IMR-90 (cell line): ENCODE results near the gene TMEM54. TPM values are rescaled to one million over a fixed set of nuclear protein-coding genes. Genes with fewer than 3 reads are reported as not detected.

Experiments
- ATAC-seq: fragments of 200-7000 bp; cut with Tn5 transposase; 2 replicates; pipeline ENCODE4 v1.9.1; 2020; ENCODE audit warnings: low read depth, mild to moderate bottlenecking, moderate library complexity
- BruUV-seq: library from RNA; stranded (reverse); fragments of 400-500 nt; replicated peaks from 2 replicates; lab custom pipeline; 2021; lab: Mats Ljungman, UMichigan
- CTCF ChIA-PET: fragments of 300-600 bp; formaldehyde crosslinking; extraction: SDS; loops from one replicate; lab custom pipeline; 2021; ENCODE audit warnings: antibody characterized with exemption; lab: Yijun Ruan, JAX
- POLR2A ChIA-PET: fragments of 300-600 bp; sonication (Branson Sonifier 250); formaldehyde crosslinking; loops from one replicate; lab custom pipeline; 2022; ENCODE audit warnings: antibody characterized with exemption; ENCODE audit not compliant: unreplicated experiment; lab: Charles Lee
- DNase-seq: peaks from one replicate; pipeline ENCODE4 v3.0.0; 2013
- H2AFZ ChIP-seq: replicated peaks from 2 replicates; pipeline ENCODE3; 2013; ENCODE audit warnings: low read length, mild to moderate bottlenecking; ENCODE audit not compliant: poor library complexity
- H2AK5ac ChIP-seq: 2 replicates; pipeline ENCODE4 v1.6.1; 2013; ENCODE audit warnings: low read depth, low read length, inconsistent platforms
- H2AK9ac ChIP-seq: replicated peaks from 2 replicates; pipeline ENCODE3; 2013; ENCODE audit warnings: mild to moderate bottlenecking, low read depth, low read length, moderate library complexity; ENCODE audit not compliant: poor library complexity
- H2BK120ac ChIP-seq: 2 replicates; pipeline ENCODE4 v1.6.1; 2013; ENCODE audit warnings: low read depth, low read length, inconsistent platforms
- H2BK15ac ChIP-seq: 3 replicates; pipeline ENCODE4 v1.6.1; 2013; ENCODE audit warnings: low read depth, low read length, inconsistent platforms
- H2BK20ac ChIP-seq: 2 replicates; pipeline ENCODE4 v1.6.1; 2013; ENCODE audit warnings: low read depth, mild to moderate bottlenecking, inconsistent platforms, low read length, moderate library complexity
- H2BK5ac ChIP-seq: 2 replicates; pipeline ENCODE4 v1.6.1; 2013; ENCODE audit warnings: mild to moderate bottlenecking, low read depth, low read length, inconsistent platforms; ENCODE audit not compliant: poor library complexity, severe bottlenecking
- H3K14ac ChIP-seq: replicated peaks from 2 replicates; pipeline ENCODE4 v1.6.1; 2013; ENCODE audit warnings: low read depth, low read length, inconsistent platforms
- H3K18ac ChIP-seq: 2 replicates; pipeline ENCODE4 v1.6.1; 2013; ENCODE audit warnings: low read depth, low read length, control low read depth
- H3K23ac ChIP-seq: 2 replicates; pipeline ENCODE4 v1.6.1; 2013; ENCODE audit warnings: low read depth, low read length, inconsistent platforms
- H3K27ac ChIP-seq: 2 replicates; pipeline ENCODE4 v1.5.1; 2013; ENCODE audit warnings: mild to moderate bottlenecking, control low read depth, low read length; ENCODE audit not compliant: insufficient read depth
- H3K27me3 ChIP-seq: 2 replicates; pipeline ENCODE4 v1.6.1; 2013; ENCODE audit warnings: low read length; ENCODE audit not compliant: control insufficient read depth, insufficient read depth
- H3K36me3 ChIP-seq: 2 replicates; pipeline ENCODE4 v1.6.1; 2013; ENCODE audit warnings: low read length, mixed read lengths; ENCODE audit not compliant: control insufficient read depth, insufficient read depth
- H3K4ac ChIP-seq: 2 replicates; pipeline ENCODE4 v1.6.1; 2013; ENCODE audit warnings: low read depth, low read length, inconsistent platforms
- H3K4me1 ChIP-seq: 2 replicates; pipeline ENCODE4 v1.6.1; 2013; ENCODE audit warnings: low read length, mixed read lengths; ENCODE audit not compliant: control insufficient read depth, insufficient read depth
- H3K4me2 ChIP-seq: 2 replicates; pipeline ENCODE4 v1.6.1; 2013; ENCODE audit warnings: low read depth, mild to moderate bottlenecking, control low read depth, low read length, moderate library complexity
- H3K4me3 ChIP-seq: 2 replicates; pipeline ENCODE4 v1.5.1; 2013; ENCODE audit warnings: low read depth, mild to moderate bottlenecking, control low read depth, low read length, moderate library complexity; ENCODE audit not compliant: insufficient read depth
- H3K56ac ChIP-seq: 2 replicates; pipeline ENCODE4 v1.6.1; 2013; ENCODE audit warnings: low read length, inconsistent platforms; ENCODE audit not compliant: insufficient read depth; ENCODE audit errors: extremely low read depth
- H3K79me1 ChIP-seq, 2 experiments: 2 replicates each; pipeline ENCODE4 v1.6.1; 2013; ENCODE audit warnings: low read length in 2 of 2, inconsistent platforms in 1 of 2, low read depth in 1 of 2
- H3K9ac ChIP-seq: 2 replicates; pipeline ENCODE4 v1.6.1; 2013; ENCODE audit warnings: low read depth, low read length, control low read depth
- H3K9me1 ChIP-seq: 2 replicates; pipeline ENCODE4 v1.6.1; 2013; ENCODE audit warnings: low read length, inconsistent platforms; ENCODE audit not compliant: insufficient read depth
- H3K9me3 ChIP-seq: 2 replicates; pipeline ENCODE4 v1.6.1; 2013; ENCODE audit warnings: low read length; ENCODE audit not compliant: control insufficient read depth, insufficient read depth
- H4K20me1 ChIP-seq: 2 replicates; pipeline ENCODE4 v1.6.1; 2013; ENCODE audit warnings: low read length, inconsistent platforms; ENCODE audit not compliant: insufficient read depth
- H4K5ac ChIP-seq: 2 replicates; pipeline ENCODE4 v1.6.1; 2013; ENCODE audit warnings: mild to moderate bottlenecking, low read depth, low read length, control low read depth
- H4K8ac ChIP-seq, 2 experiments: 2 replicates each; pipeline ENCODE4 v1.6.1; 2013; ENCODE audit warnings: low read depth in 2 of 2, low read length in 2 of 2, control low read depth in 1 of 2, inconsistent platforms in 1 of 2
- H4K91ac ChIP-seq: 2 replicates; pipeline ENCODE4 v1.6.1; 2013; ENCODE audit warnings: low read depth, low read length, inconsistent platforms; ENCODE audit not compliant: insufficient read depth
- CEBPB ChIP-seq: IDR thresholded peaks from 2 replicates; pipeline ENCODE4 v1.6.1; 2012; ENCODE audit warnings: low read depth, low read length, improper control_type of control experiment
- FOS ChIP-seq: fragments of 150-350 bp; IDR thresholded peaks from 2 replicates; pipeline ENCODE4 v1.6.1; 2016; ENCODE audit warnings: low read depth, low read length
- MAFK ChIP-seq: IDR thresholded peaks from 2 replicates; pipeline ENCODE4 v1.6.1; 2012; ENCODE audit warnings: low read depth, low read length, improper control_type of control experiment
- MAZ ChIP-seq: IDR thresholded peaks from 2 replicates; pipeline ENCODE4 v1.6.1; 2012; ENCODE audit warnings: low read depth, mild to moderate bottlenecking, low read length, improper control_type of control experiment, moderate library complexity, borderline replicate concordance
- MXI1 ChIP-seq: IDR thresholded peaks from 2 replicates; pipeline ENCODE4 v1.6.1; 2012; ENCODE audit warnings: low read depth, mild to moderate bottlenecking, low read length, moderate library complexity, borderline replicate concordance
- NFE2L2 ChIP-seq: fragments of 150-350 bp; IDR thresholded peaks from 2 replicates; pipeline ENCODE4 v1.6.1; 2016; ENCODE audit warnings: low read depth, mild to moderate bottlenecking, low read length
- POLR2A ChIP-seq: IDR thresholded peaks from 2 replicates; pipeline ENCODE4 v1.6.1; 2012; ENCODE audit warnings: mild to moderate bottlenecking, low read depth, low read length
- RAD21 ChIP-seq: IDR thresholded peaks from 2 replicates; pipeline ENCODE4 v1.6.1; 2012; ENCODE audit warnings: low read length, improper control_type of control experiment
- RCOR1 ChIP-seq: IDR thresholded peaks from 2 replicates; pipeline ENCODE4 v1.6.1; 2012; ENCODE audit warnings: mild to moderate bottlenecking, low read length, improper control_type of control experiment; ENCODE audit not compliant: insufficient replicate concordance
- RFX5 ChIP-seq: IDR thresholded peaks from 2 replicates; pipeline ENCODE4 v1.8.0; 2012; ENCODE audit warnings: low read depth, mild to moderate bottlenecking, low read length, moderate library complexity
- SMC3 ChIP-seq: fragments of 150-350 bp; IDR thresholded peaks from 2 replicates; pipeline ENCODE4 v1.6.1; 2016; ENCODE audit warnings: low read depth, mild to moderate bottlenecking, antibody characterized with exemption, low read length, moderate library complexity
- WGBS, 2 experiments: methylation state at CpG; one replicate each; pipeline versions ENCODE4 v1.1.5 to v1.1.7; 2013; ENCODE audit warnings: missing lambda C conversion rate in 2 of 2; ENCODE audit not compliant: insufficient read length in 1 of 2; ENCODE audit errors: extremely low coverage in 2 of 2; 5-methylcytosine and 5-hydroxymethylcytosine counted together
- dilution Hi-C: fragments of 300-500 bp; cut with HindIII; formaldehyde crosslinking; loops from one replicate; pipeline ENCODE4 v1.14.3; 2018; ENCODE audit warnings: low sequenced_read_pairs; ENCODE audit not compliant: unreplicated experiment
- in situ Hi-C: fragments of 300-500 bp; cut with MboI; formaldehyde crosslinking; loops from 3 replicates; pipeline ENCODE4 v1.14.3; 2019; ENCODE audit warnings: low sequenced_read_pairs, inconsistent platforms, mixed read lengths
- intact Hi-C: fragments of 100-400 bp; cut with micrococcal nuclease; formaldehyde crosslinking; loops from 2 replicates; pipeline ENCODE4 v1.10.0; 2022
- polyA plus RNA-seq, 3 experiments: library from polyadenylated mRNA; depleted of rRNA; stranded (reverse); fragments of >200 nt; gene quantifications; 2 replicates each; pipeline ENCODE4 v1.2.3, GENCODE V29; 2012; ENCODE audit warnings: low replicate concordance in 1 of 3
- total RNA-seq: library from RNA; depleted of rRNA; stranded (reverse); fragments of >200 nt; gene quantifications from 2 replicates; pipeline ENCODE4 v1.2.3, GENCODE V29; 2012
- TF ChIP-seq, protein P1 (sequence below): fragments of 150-350 bp; IDR thresholded peaks from 2 replicates; pipeline ENCODE4 v1.6.1; 2016; ENCODE audit warnings: low read depth, mild to moderate bottlenecking, low read length, moderate library complexity, borderline replicate concordance

Gene TMEM54
- total and polyA plus RNA-seq, 2 of the 4 experiments (the other 2 are of a cell fraction): 25.5 to 75.2 TPM

DNA sequence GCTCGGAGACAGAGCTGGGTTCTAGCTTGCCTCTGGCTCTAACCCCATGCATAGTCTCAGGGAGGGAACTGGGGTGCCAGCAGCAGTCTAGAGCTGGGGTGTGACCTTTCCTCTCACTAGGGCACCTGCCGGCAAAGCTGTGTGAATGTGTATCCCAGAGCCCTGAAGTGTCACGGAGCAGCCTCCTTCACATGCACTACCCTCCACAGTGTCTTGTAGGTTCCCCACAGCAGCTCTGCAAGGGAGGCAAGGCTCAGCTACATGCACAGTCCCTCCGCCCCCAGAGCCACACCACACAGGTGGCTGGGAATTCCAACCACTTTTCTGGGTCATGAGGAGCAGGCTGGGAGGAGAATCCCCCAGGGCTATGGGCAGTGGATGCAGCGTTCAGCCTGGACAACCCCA, 22.6 kb downstream of the TMEM54 start:
- no peak overlapping the region for H3K4me2 ChIP-seq
- H3K56ac ChIP-seq: no peak overlapping the region
- no peak overlapping the region for H3K23ac ChIP-seq
- no peak overlapping the region for H3K4me3 ChIP-seq
- no peak overlapping the region for H3K18ac ChIP-seq
- H3K4ac ChIP-seq: no peak overlapping the region
- intact Hi-C loops (no loop called here), dilution Hi-C loops (no loop called here), in situ Hi-C loops (no loop called here)
- H2BK20ac ChIP-seq: no peak overlapping the region
- H2BK15ac ChIP-seq: no peak overlapping the region
- H2BK120ac ChIP-seq: no peak overlapping the region
- BruUV-seq: no TSS peak
- no peak overlapping the region for H2BK5ac ChIP-seq
- H3K36me3 ChIP-seq: no peaks in the 10 kb centered on the region
- H3K14ac ChIP-seq: no peak overlapping the region
- H3K27me3 ChIP-seq: peaks cover 27% of the 10 kb centered on the region
- no peak overlapping the region for H2AK5ac ChIP-seq
- no peak overlapping the region for H4K8ac ChIP-seq
- H2AFZ ChIP-seq: no peak overlapping the region
- no peak overlapping the region for H3K9ac ChIP-seq
- no peak for DNase-seq
- ChIA-PET CTCF (interaction anchor here (0.7 kb wide), 2 partner anchors 14 to 312 kb away, joined by 3 to 4 read pairs; no protein-coding TSS in a partner anchor), POLR2A (no interaction called here)
- no peak overlapping the region for H3K27ac ChIP-seq
- no peaks in the 10 kb centered on the region for H4K20me1 ChIP-seq
- no peaks in the 10 kb centered on the region for H3K79me1 ChIP-seq
- ATAC-seq: no peak
- H4K91ac ChIP-seq: no peak overlapping the region
- H3K9me3 ChIP-seq: no peaks in the 10 kb centered on the region
- H2AK9ac ChIP-seq: no peak overlapping the region
- H3K9me1 ChIP-seq: 0 out of 2 replicates have a peak, but pooled peaks cover 3% of the 10 kb centered on the region
- no peak for TF ChIP-seq SMC3
- no peak for TF ChIP-seq MAFK
- TF ChIP-seq, protein P1, sequence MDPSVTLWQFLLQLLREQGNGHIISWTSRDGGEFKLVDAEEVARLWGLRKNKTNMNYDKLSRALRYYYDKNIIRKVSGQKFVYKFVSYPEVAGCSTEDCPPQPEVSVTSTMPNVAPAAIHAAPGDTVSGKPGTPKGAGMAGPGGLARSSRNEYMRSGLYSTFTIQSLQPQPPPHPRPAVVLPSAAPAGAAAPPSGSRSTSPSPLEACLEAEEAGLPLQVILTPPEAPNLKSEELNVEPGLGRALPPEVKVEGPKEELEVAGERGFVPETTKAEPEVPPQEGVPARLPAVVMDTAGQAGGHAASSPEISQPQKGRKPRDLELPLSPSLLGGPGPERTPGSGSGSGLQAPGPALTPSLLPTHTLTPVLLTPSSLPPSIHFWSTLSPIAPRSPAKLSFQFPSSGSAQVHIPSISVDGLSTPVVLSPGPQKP: no peak
- no peak for TF ChIP-seq RFX5
- TF ChIP-seq RAD21: no peak
- TF ChIP-seq FOS: no peak
- TF ChIP-seq MAZ: no peak
- TF ChIP-seq MXI1: no peak
- no peak for TF ChIP-seq NFE2L2
- no peak for TF ChIP-seq POLR2A
- TF ChIP-seq RCOR1: no peak
- no peak for TF ChIP-seq CEBPB
- no peak overlapping the region for H4K5ac ChIP-seq
- H3K4me1 ChIP-seq: no peaks in the 10 kb centered on the region
- no CpG with 5 or more reads among the region's 5 CpGs for WGBS, 2 experiments
